Transverse colon (tissue), 3 donors: ENCODE data around the gene THADA.

Experiments
- CTCF ChIP-seq, 5 experiments: fragments of 200-600 bp in 3 of 5; fragments of 450-650 bp in 2 of 5; sonication (generic) in 3 of 5; IDR thresholded peaks; 1 replicate in 2 of 5; 2 replicates in 3 of 5; pipeline ENCODE4 v1.5.1; 2016 to 2017; ENCODE audit warnings: antibody characterized with exemption in 5 of 5, inconsistent platforms in 3 of 5, mild to moderate bottlenecking in 2 of 5, moderate library complexity in 1 of 5
- POLR2A ChIP-seq: fragments of 450-650 bp; IDR thresholded peaks from one replicate; pipeline ENCODE4 v1.6.1; 2016; ENCODE audit warnings: antibody characterized with exemption, mild to moderate bottlenecking, moderate library complexity

GRCh38 chr2:43188561-43189386, 407.1 kb downstream of the THADA start:
- TF ChIP-seq CTCF (IDR thresholded peaks at IDR 0.05) (no peak), POLR2A (no peak)
